ENCODE data around the gene KLK8. TPM values are rescaled to one million over a fixed set of nuclear protein-coding genes. Genes with fewer than 3 reads are reported as not detected.

Gene KLK8
- total and polyA plus RNA-seq, 11 donors: 1.9 TPM; not detected in 10

GRCh38 chr19:51000426-51000825 is 978 bp downstream of the KLK8 start:
- Histone ChIP-seq H3K9me3 (no peaks in the 10 kb centered on the region), H3K27ac (no peak overlapping the region), H3K4me1 (no peaks in the 10 kb centered on the region), H3K27me3 (peaks cover 14 to 70% (median 29%) of the 10 kb centered on the region in 9 donors), H3K4me3 (no peak overlapping the region), H3K36me3 (no peaks in the 10 kb centered on the region)
- 87 to 91% (median 89%) methylated on average over 6 to 10 of the region's 10 CpGs for WGBS, 4 donors
- TF ChIP-seq POLR2A (IDR thresholded peaks at IDR 0.05): no peak
- no peak for TF ChIP-seq CTCF (IDR thresholded peaks at IDR 0.05)
- intact Hi-C loops (cut with DNase I): no loop called here
- ATAC-seq (no peak), DNase-seq (no peak)

- Histone ChIP-seq H3K4me3 (no peak overlapping the region), H3K36me3 (no peaks in the 10 kb centered on the region), H3K27me3 (peaks cover 14 to 62% (median 29%) of the 10 kb centered on the region in 9 donors), H3K27ac (no peak overlapping the region), H3K9me3 (no peaks in the 10 kb centered on the region), H3K4me1 (no peaks in the 10 kb centered on the region)
- DNase-seq: no peak
- no peak for ATAC-seq
- TF ChIP-seq CTCF (IDR thresholded peaks at IDR 0.05) (no peak), POLR2A (IDR thresholded peaks at IDR 0.05) (no peak)
- intact Hi-C loops (cut with DNase I): no loop called here
- 79 to 84% (median 81%) methylated on average over 4 of the region's 4 CpGs for WGBS, 4 donors
Observed at GRCh38 chr19:50998686-50999085, 2.7 kb downstream of the KLK8 start.

- H3K27me3 ChIP-seq: peaks cover 14 to 56% (median 28%) of the 10 kb centered on the region in 9 donors
- no peak for ATAC-seq
- intact Hi-C loops (cut with DNase I): no loop called here
Observed at GRCh38 chr19:50998061-50998460, 3.3 kb downstream of the KLK8 start.

GRCh38 chr19:50994129-50994528 is 7.3 kb downstream of the KLK8 start:
- ATAC-seq (no peak), DNase-seq (no peak)
- WGBS, 4 donors: 68 to 82% (median 76%) methylated on average over 2 of the region's 2 CpGs
- Histone ChIP-seq H3K9me3 (no peaks in the 10 kb centered on the region), H3K4me3 (no peak overlapping the region), H3K4me1 (no peaks in the 10 kb centered on the region), H3K27ac (no peak overlapping the region), H3K36me3 (no peaks in the 10 kb centered on the region), H3K27me3 (peaks cover 0 to 25% (median 9%) of the 10 kb centered on the region in 9 donors)
- intact Hi-C loops (cut with DNase I): no loop called here
- TF ChIP-seq POLR2A (IDR thresholded peaks at IDR 0.05) (no peak), CTCF (IDR thresholded peaks at IDR 0.05) (no peak)

More at GRCh38 chr19:50998061-50998460, 3.3 kb downstream of the KLK8 start:
- Histone ChIP-seq H3K9me3 (no peaks in the 10 kb centered on the region), H3K4me3 (no peak overlapping the region), H3K36me3 (no peaks in the 10 kb centered on the region), H3K4me1 (no peaks in the 10 kb centered on the region), H3K27ac (no peak overlapping the region)
- no peak for DNase-seq
- TF ChIP-seq CTCF (IDR thresholded peaks at IDR 0.05) (no peak), POLR2A (IDR thresholded peaks at IDR 0.05) (no peak)
- 69 to 75% (median 70%) methylated on average over 5 of the region's 5 CpGs for WGBS, 4 donors

Data from heart left ventricle (tissue), 16 donors.